Vagina (tissue), 2 donors: ENCODE data around the gene KCNJ18.
"Not testable (repeated sequence)": the region's sequence is repeated elsewhere in the genome, so short reads cannot be mapped to it uniquely, and the experiment has no call there.

Experiments
- CTCF ChIP-seq, 3 experiments: fragments of 450-650 bp in 2 of 3; fragments of 200-600 bp in 1 of 3; sonication (generic) in 1 of 3; IDR thresholded peaks; one replicate each; pipeline ENCODE4 v1.5.1; 2017 to 2019; ENCODE audit warnings: antibody characterized with exemption in 3 of 3, mild to moderate bottlenecking in 2 of 3, moderate library complexity in 2 of 3
- POLR2A ChIP-seq, 2 donors: fragments of 450-650 bp; IDR thresholded peaks; one replicate each; pipeline ENCODE4 v1.6.1; 2017; ENCODE audit warnings: antibody characterized with exemption in 2 of 2, mild to moderate bottlenecking in 2 of 2, moderate library complexity in 2 of 2

DNA sequence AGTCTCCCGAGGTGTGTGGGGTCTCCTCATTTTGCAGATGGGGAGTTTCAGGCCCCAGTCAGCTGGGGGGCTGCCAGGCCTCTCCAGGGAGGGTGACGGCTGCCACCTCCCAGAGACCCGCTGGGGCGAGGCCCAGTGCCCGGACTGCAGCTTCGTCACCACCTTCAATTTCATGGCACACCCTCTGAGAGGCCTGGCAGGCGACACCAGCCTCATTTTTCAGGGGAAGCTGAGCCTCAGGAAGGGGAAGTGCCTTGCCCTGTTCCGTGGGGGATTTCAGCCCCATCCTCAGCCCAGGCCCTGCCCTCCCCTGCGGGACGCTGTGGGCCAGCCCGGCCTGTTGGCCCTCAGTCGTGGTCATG lies 362 bp downstream of the KCNJ18 start:
- TF ChIP-seq POLR2A, CTCF (IDR thresholded peaks at IDR 0.05): not testable (repeated sequence)
